Heart left ventricle (tissue), 16 donors: Measurements from ENCODE around the gene TMEM203. TPM values are rescaled to one million over a fixed set of nuclear protein-coding genes. Genes with fewer than 3 reads are reported as not detected.

Source experiments
- ATAC-seq, 4 donors: fragments of 200-7000 bp; cut with Tn5 transposase; one replicate each; pipeline ENCODE4 v1.9.1; 2020 to 2022; ENCODE audit warnings: moderate library complexity in 4 of 4, mild to moderate bottlenecking in 3 of 4, moderate number of reproducible peaks in 1 of 4
- DNase-seq, 5 donors: peaks; one replicate each; pipeline ENCODE4 v3.0.0-alpha.2; 2020
- H3K27ac ChIP-seq, 12 donors: fragments of 200-600 bp; sonication (generic) in 4 of 12; one replicate each; pipeline versions ENCODE4 v1.5.0 to v1.8.0; 2016 to 2022; ENCODE audit warnings: mild to moderate bottlenecking in 2 of 12
- H3K27me3 ChIP-seq, 9 donors: fragments of 200-600 bp; sonication (generic) in 2 of 9; one replicate each; pipeline versions ENCODE4 v1.5.1 to v1.8.0; 2016 to 2022; ENCODE audit warnings: mild to moderate bottlenecking in 3 of 9
- H3K36me3 ChIP-seq, 9 donors: fragments of 200-600 bp; sonication (generic) in 2 of 9; one replicate each; pipeline versions ENCODE4 v1.5.0 to v1.8.0; 2018 to 2022; ENCODE audit warnings: mild to moderate bottlenecking in 2 of 9
- H3K4me1 ChIP-seq, 12 donors: fragments of 200-600 bp; sonication (generic) in 4 of 12; one replicate each; pipeline versions ENCODE4 v1.5.0 to v1.8.0; 2016 to 2022; ENCODE audit warnings: mild to moderate bottlenecking in 3 of 12
- H3K4me3 ChIP-seq, 12 donors: fragments of 200-600 bp; sonication (generic) in 4 of 12; one replicate each; pipeline versions ENCODE4 v1.5.0 to v1.8.0; 2017 to 2022; ENCODE audit warnings: mild to moderate bottlenecking in 9 of 12, moderate library complexity in 4 of 12
- H3K9me3 ChIP-seq, 12 donors: fragments of 200-600 bp; sonication (generic) in 4 of 12; one replicate each; pipeline versions ENCODE4 v1.5.0 to v1.8.0; 2016 to 2022; ENCODE audit warnings: mild to moderate bottlenecking in 1 of 12
- POLR2A ChIP-seq, 2 donors: fragments of 450-650 bp; IDR thresholded peaks; one replicate each; pipeline ENCODE4 v1.6.1; 2017; ENCODE audit warnings: antibody characterized with exemption in 2 of 2, mild to moderate bottlenecking in 2 of 2, moderate library complexity in 2 of 2
- WGBS, 4 donors: extraction: QIAGEN DNeasy Blood & Tissue Kit in 2 of 4; methylation state at CpG; one replicate each; pipeline versions ENCODE4 v1.1.5 to v1.1.7; 2013 to 2018; 5-methylcytosine and 5-hydroxymethylcytosine counted together
- intact Hi-C, 10 donors: fragments of 100-400 bp; cut with DNase I; formaldehyde crosslinking; loops; one replicate each; pipeline versions ENCODE4 v1.11.1 to v1.14.2; 2022
- polyA plus RNA-seq, 2 donors: library from polyadenylated mRNA; stranded (reverse); fragments of 200-250 nt; gene quantifications; one replicate each; pipeline ENCODE4 v1.2.3, GENCODE V29; 2013
- total RNA-seq, 9 donors: library from RNA; depleted of rRNA in 2 of 9; stranded (reverse); fragments of >200 nt in 2 of 9; fragmentation: NEBNext Ultra II Directional in 3 of 9; extraction: Animal tissue kit (Norgen Biotek cat#: 25700) in 3 of 9; gene quantifications; one replicate each; pipeline versions ENCODE4 v1.1.0 to v1.2.4, GENCODE V29; 2016 to 2023
- TF ChIP-seq, protein P1 (sequence below), 12 donors: fragments of 200-600 bp; sonication (generic) in 4 of 12; IDR thresholded peaks; one replicate each; pipeline versions ENCODE4 v1.5.0 to v1.8.0; 2018 to 2022; ENCODE audit warnings: antibody characterized with exemption in 12 of 12, mild to moderate bottlenecking in 5 of 12
- donor health status: ischemic (EF 13 %, LVEDD 7.1; RV severe dilation, severe dysfunction).
- donor health status: healthy with polysubstance abuse.
- donor health status: DM: no; HTN: yes; CAD: no.
- donor health status: DM: no; HTN: no; CAD: no.
- donor health status: ischemic (EF 25% LVEDD 6.9; RV normal size, moderate dysfunction).
- donor health status: ischemic (EF 25% LVEDD 5.7; RV mildly dilated, moderate dysfunction).
- donor health status: healthy.
- donor health status: DM: yes; HTN: yes; CAD: no.
- donor health status: ischemic (EF 35%, LVEDD 5.7; RV mildly dilated, moderate dysfunction).
- donor health status: nonischemic (EF 11% LVEDD 7.7; RV severe dilation, severe dysfunction).
- donor health status: DM: yes; HTN: yes; CAD: no.
- donor health status: PGD.
- donor health status: ischemic (EF 29% LVEDD 5.4; RV normal size, mild dysfunction).
- donor health status: nonischemic (EF 23%, LVEDD 6.1; RV moderate dilation, normal function).

TMEM203 gene
- total and polyA plus RNA-seq, 11 donors, result 30.8 to 52.0 (median 42.1) TPM

DNA sequence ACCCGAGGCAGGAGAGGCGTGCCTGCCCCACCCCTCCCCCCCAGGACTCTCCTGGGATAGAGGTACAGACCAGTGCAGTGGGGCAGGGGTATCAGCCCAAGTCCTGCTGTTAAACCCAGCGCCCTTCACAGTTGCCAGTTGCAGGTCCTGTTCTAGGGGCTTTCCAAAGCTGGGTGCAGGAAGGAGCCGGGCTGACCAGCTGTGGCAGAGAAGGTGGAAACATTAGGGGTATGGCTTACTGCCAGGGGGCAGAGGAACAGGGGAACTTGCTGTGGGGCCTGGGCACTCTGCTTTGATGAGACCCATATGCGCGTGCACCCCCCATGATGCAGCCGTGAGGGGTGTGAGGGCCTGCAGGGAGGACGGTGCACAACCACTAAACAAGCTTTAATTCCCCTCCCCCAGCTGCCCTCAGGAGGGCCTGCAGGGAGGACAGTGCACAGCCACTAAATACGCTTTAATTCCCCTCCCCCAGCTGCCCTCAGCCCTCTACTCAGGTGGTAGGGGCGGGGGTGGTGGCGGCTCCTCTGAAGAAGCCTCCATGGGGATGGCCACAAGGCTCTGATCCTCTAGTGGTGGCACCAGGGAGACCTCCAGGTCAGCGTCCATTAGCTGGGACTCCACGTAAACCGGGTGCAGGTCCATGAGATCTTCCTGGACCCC is 34.8 kb downstream of the TMEM203 start:
- no peak overlapping the region for H3K27ac ChIP-seq
- H3K4me3 ChIP-seq, result no peak overlapping the region
- H3K4me1 ChIP-seq, result peaks cover 6 to 35% (median 20%) of the 10 kb centered on the region in 12 donors
- DNase-seq (no peak), ATAC-seq (no peak)
- 43 to 66% (median 49%) methylated on average over 11 to 14 of the region's 14 CpGs for WGBS, 4 donors
- intact Hi-C loops, result no loop called here
- TF ChIP-seq, protein P1, sequence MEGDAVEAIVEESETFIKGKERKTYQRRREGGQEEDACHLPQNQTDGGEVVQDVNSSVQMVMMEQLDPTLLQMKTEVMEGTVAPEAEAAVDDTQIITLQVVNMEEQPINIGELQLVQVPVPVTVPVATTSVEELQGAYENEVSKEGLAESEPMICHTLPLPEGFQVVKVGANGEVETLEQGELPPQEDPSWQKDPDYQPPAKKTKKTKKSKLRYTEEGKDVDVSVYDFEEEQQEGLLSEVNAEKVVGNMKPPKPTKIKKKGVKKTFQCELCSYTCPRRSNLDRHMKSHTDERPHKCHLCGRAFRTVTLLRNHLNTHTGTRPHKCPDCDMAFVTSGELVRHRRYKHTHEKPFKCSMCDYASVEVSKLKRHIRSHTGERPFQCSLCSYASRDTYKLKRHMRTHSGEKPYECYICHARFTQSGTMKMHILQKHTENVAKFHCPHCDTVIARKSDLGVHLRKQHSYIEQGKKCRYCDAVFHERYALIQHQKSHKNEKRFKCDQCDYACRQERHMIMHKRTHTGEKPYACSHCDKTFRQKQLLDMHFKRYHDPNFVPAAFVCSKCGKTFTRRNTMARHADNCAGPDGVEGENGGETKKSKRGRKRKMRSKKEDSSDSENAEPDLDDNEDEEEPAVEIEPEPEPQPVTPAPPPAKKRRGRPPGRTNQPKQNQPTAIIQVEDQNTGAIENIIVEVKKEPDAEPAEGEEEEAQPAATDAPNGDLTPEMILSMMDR (IDR thresholded peaks at IDR 0.05), result no peak
- TF ChIP-seq POLR2A (IDR thresholded peaks at IDR 0.05), result no peak
- peaks cover 35 to 70% (median 45%) of the 10 kb centered on the region in 9 donors for H3K27me3 ChIP-seq
- no peaks in the 10 kb centered on the region for H3K36me3 ChIP-seq
- H3K9me3 ChIP-seq, result no peaks in the 10 kb centered on the region

DNA sequence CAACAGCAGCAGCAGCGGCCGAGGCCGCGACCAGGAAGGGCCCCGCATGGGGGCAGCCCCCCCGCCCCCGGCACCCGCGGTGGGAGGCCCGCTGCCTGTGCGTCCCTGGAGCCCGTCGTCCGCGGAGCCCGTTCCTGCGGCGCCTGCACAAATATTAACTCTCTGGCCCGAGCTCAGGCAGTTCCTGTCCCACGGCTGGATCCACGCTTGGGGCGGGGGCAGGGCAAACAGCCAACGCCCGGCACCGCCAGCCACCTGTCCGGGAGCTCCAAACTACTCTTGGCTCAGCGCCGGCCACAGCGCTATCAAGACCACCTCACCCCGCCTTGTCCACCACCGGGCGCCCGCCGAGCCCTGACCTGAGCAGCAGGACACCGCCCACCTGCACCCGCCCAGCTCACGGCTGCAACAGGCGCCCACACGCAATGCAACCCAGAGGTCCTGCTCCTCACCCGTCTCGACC is 35.5 kb downstream of the TMEM203 start, which contains the start of gene LRRC26:
Gene LRRC26 (minus strand): TSS at position 156 of the 463 bp plus-strand sequence. CDS start 108 bp downstream, at position 48.
- WGBS, 4 donors, result 0 to 12% (median 9%) methylated on average over 2 to 41 of the region's 41 CpGs
- no peaks in the 10 kb centered on the region for H3K9me3 ChIP-seq
- intact Hi-C loops, result loop anchor here in 1 of 10 donors (5.0 kb wide), 1 partner anchor 43 kb away; no protein-coding TSS in a partner anchor
- H3K36me3 ChIP-seq, result no peaks in the 10 kb centered on the region
- no peak within 1 kb of the TSS for H3K27ac ChIP-seq
- peak within 1 kb of the TSS; percentile 21 to 55 (median 40) for H3K4me3 ChIP-seq
- TF ChIP-seq POLR2A (IDR thresholded peaks at IDR 0.05), result no peak
- TF ChIP-seq, protein P1 (IDR thresholded peaks at IDR 0.05), result no peak
- ATAC-seq (no peak), DNase-seq (no peak)
- H3K27me3 ChIP-seq, result peaks cover 42 to 77% (median 52%) of the 10 kb centered on the region in 9 donors
- H3K4me1 ChIP-seq, result peaks cover 6 to 35% (median 20%) of the 10 kb centered on the region in 12 donors

DNA sequence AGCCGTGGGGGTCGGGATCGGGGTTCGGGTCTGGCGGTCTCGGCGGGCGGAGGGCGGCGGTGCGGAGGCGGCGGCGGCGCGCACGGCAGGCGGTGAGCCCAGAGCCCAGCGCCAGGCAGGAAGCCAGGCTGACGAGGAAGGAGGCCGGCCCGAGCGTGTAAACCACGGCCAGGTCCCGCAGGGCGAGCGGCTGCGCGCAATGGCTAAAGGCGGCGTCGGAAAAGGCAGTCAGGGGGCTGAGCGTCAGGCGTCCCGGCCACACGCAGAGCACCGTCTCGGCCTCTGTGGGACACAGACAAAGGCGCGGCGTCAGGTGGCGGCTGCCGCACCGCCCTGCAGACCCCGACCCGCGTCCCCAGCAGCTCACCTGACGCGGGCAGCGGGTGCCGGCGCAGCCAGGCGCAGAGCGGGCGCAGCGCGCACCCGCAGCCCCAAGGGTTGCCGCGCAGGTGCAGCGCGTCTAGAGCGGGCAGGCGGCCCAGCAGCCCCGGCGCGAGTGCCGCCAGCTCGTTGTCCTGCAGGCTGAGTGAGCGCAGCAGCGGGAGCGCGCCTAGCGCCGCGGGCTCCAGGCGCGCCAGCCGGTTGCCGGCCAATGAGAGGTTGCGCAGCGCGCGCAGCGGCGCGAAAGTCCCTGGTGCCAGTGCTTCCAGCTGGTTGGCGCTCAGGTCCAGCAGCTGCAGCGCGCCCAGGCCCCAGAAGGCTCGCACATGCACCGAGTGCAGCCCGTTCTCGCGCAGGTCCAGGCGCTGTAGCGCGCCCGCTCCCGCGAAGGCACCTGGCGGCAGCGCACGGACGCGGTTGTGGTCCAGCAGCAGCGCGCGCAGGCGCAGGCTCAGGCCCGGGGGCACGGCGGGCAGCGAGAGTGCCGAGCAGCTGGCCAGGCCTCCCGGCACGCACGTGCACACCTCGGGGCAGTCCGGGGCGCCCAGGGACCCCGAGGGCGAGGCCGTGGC is 36.3 kb downstream of the TMEM203 start:
- Histone ChIP-seq H3K4me1 (peaks cover 6 to 35% (median 20%) of the 10 kb centered on the region in 12 donors), H3K9me3 (no peaks in the 10 kb centered on the region), H3K27me3 (peaks cover 49 to 85% (median 59%) of the 10 kb centered on the region in 9 donors), H3K27ac (no peak overlapping the region), H3K36me3 (no peaks in the 10 kb centered on the region), H3K4me3 (peak overlapping the region; percentile 21 to 55 (median 40))
- DNase-seq (no peak), ATAC-seq (peak in 2 of 4 donors; percentile 44)
- TF ChIP-seq, protein P1 (IDR thresholded peaks at IDR 0.05), result no peak
- TF ChIP-seq POLR2A (IDR thresholded peaks at IDR 0.05), result no peak
- WGBS, 4 donors, result 0 to 1% (median 1%) methylated on average over 22 to 124 of the region's 124 CpGs
- intact Hi-C loops, result loop anchor here in 1 of 10 donors (5.0 kb wide), 1 partner anchor 42 kb away; no protein-coding TSS in a partner anchor
